Adipocyte (in vitro differentiated cells): ENCODE data around the gene COL4A2.
"Not testable (repeated sequence)": the region's sequence is repeated elsewhere in the genome, so short reads cannot be mapped to it uniquely, and the experiment has no call there.

Experiments used
- DNase-seq: peaks from one replicate; pipeline ENCODE4 v3.0.0-alpha.2; 2015; ENCODE audit warnings: low read depth
- H3K27me3 ChIP-seq: replicated peaks from 2 replicates; pipeline ENCODE4 v1.7.0; 2013; ENCODE audit warnings: mild to moderate bottlenecking, low read length, moderate library complexity; ENCODE audit not compliant: control insufficient read depth, insufficient read depth
- H3K36me3 ChIP-seq: 2 replicates; pipeline ENCODE4 v1.7.0; 2013; ENCODE audit warnings: low read length, mild to moderate bottlenecking, moderate library complexity; ENCODE audit not compliant: control insufficient read depth, insufficient read depth, severe bottlenecking
- H3K4me1 ChIP-seq: 2 replicates; pipeline ENCODE4 v1.7.0; 2013; ENCODE audit warnings: mild to moderate bottlenecking, low read length, moderate library complexity; ENCODE audit not compliant: control insufficient read depth, insufficient read depth
- H3K4me3 ChIP-seq: 2 replicates; pipeline ENCODE4 v1.7.0; 2013; ENCODE audit warnings: mild to moderate bottlenecking, low read length, moderate library complexity
- H3K9ac ChIP-seq: 2 replicates; pipeline ENCODE4 v1.7.0; 2013; ENCODE audit warnings: mild to moderate bottlenecking, low read length, moderate library complexity
- H3K9me3 ChIP-seq: 2 replicates; pipeline ENCODE4 v1.7.0; 2013; ENCODE audit warnings: mild to moderate bottlenecking, low read length, moderate library complexity; ENCODE audit not compliant: control insufficient read depth

COL4A2 gene

DNA sequence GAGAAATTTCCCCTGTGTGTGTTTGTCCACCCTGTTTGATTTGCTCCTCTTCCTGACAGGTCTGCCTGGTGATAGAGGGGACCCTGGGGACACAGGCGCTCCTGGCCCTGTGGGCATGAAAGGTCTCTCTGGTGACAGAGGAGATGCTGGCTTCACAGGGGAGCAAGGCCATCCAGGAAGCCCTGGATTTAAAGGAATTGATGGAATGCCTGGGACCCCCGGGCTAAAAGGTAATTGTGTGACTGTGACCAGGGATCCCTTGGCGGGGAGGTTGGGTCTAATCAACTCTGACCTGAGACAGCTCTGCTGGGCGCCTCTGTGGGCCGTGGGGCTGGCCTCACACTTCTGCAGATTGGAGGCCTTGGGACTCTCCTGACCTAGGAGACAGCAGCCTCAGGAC is 173.1 kb downstream of the COL4A2 start:
- H3K9me3 ChIP-seq, result no peaks in the 10 kb centered on the region
- H3K27me3 ChIP-seq, result no peaks in the 10 kb centered on the region
- H3K9ac ChIP-seq, result no peak overlapping the region
- no peak overlapping the region for H3K4me3 ChIP-seq
- no peaks in the 10 kb centered on the region for H3K4me1 ChIP-seq
- H3K36me3 ChIP-seq, result peaks cover 95% of the 10 kb centered on the region
- DNase-seq, result no peak

DNA sequence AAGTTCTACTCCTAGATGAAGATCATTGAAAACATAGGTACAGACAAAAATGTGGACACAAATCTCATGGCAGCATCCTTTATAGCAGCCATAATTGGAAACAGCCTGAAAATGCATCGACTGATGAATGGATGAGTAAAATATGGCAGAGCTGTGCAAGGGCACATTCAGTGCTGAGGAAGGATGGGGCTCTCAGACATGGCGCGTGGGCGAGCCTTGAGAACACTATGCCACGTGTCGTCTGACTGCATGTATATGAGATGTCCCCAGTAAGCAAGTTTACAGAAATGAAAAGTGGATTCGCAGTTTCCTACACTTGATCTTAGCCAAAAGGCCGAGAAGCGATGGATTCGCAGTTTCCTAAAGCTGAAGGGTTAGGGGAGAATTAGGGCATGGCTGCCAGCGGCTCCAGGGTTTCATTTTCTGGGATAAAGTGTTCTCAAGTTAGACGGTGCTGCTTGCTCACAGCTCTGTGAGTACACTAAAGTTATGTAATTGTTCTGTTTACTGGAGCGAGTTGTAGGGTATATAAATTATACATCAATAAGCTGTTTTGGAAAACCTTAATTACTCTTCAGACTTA is 176.4 kb downstream of the COL4A2 start:
- Histone ChIP-seq H3K4me1 (no peaks in the 10 kb centered on the region), H3K9ac (no peak overlapping the region), H3K36me3 (peaks cover 88% of the 10 kb centered on the region), H3K27me3 (no peaks in the 10 kb centered on the region), H3K9me3 (no peaks in the 10 kb centered on the region), H3K4me3 (no peak overlapping the region)
- no peak for DNase-seq

DNA sequence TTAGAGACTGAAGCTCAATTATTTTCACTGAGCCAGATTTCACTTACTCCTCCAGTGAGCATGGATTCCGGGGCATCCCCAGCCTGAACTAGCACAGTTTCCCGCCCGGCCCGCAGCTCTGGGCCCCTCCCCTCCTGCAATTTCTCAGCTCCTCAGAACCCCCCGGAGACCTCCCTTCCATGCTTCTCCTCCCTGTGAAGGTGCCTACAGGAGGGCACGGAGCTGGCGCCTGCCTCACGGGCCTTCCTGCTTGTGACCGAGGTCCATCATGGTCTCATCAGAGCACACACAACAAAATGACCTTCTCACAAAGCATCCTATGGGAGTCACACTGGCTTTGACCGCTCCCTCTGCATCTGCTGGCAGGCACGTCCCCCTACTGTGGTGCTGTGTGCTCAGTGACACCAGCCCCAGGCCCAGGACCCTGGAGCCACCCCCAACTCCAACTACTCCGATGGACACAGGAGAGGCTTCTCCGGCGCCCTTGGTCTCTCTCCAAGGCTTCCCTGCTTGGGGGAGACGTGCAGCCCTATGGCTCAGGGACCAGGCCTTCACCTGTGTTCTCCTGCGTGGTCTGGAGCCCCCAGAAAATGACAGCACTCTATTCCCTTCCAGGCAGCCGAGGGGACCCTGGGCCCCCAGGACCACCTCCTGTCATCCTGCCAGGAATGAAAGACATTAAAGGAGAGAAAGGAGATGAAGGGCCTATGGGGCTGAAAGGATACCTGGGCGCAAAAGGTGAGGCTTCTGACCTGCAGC is 177.4 kb downstream of the COL4A2 start:
- Histone ChIP-seq H3K27me3 (no peaks in the 10 kb centered on the region), H3K36me3 (peaks cover 88% of the 10 kb centered on the region), H3K9ac (no peak overlapping the region), H3K4me3 (no peak overlapping the region), H3K9me3 (no peaks in the 10 kb centered on the region), H3K4me1 (no peaks in the 10 kb centered on the region)
- no peak for DNase-seq

DNA sequence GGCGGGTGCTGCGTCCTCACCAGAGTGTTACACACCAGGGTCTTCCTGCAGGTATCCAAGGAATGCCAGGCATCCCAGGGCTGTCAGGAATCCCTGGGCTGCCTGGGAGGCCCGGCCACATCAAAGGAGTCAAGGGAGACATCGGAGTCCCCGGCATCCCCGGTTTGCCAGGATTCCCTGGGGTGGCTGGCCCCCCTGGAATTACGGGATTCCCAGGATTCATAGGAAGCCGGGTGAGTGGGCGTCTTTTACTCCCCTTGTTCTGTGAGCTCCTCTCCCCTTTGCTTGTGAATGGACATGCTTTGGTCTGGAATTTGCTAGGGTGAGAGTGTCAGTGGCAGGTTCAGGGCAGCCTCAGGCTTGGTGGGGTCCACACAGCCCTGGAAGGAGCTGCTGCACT is 178.5 kb downstream of the COL4A2 start:
- Histone ChIP-seq H3K4me3 (no peak overlapping the region), H3K4me1 (no peaks in the 10 kb centered on the region), H3K9me3 (no peaks in the 10 kb centered on the region), H3K27me3 (no peaks in the 10 kb centered on the region), H3K36me3 (peaks cover 88% of the 10 kb centered on the region), H3K9ac (no peak overlapping the region)
- no peak for DNase-seq

DNA sequence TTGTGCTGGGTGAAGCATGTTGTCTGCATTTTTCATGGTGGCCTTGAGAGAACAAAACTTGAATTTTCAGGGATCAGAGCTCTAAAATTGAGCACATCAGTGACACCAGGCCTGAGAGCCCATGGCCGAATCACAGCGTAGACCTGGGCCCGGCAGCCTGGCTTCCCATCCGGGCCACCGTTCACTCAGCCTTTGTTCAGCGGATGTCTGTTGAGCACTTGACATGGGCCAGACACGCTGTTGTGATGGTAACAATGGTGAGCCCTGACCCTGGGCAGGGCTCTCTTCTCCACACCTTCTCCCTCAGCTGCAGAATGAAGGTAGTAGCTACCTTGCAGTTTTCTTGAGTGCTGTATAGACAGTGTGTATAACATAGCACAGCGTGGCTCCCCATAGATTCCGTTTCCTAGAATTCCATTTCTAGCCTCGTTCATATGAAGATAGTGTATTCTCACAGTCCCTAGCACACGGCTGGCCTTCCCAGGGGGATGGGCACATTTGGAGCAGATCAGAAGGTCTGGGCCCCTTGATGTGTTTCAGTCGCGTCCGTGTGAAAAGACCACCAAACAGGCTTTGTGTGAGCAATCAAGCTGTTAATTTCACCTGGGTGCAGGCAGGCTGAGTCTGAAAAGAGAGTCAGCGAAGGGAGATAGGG is 179.1 kb downstream of the COL4A2 start:
- Histone ChIP-seq H3K4me1 (no peaks in the 10 kb centered on the region), H3K27me3 (no peaks in the 10 kb centered on the region), H3K4me3 (no peak overlapping the region), H3K9me3 (no peaks in the 10 kb centered on the region), H3K36me3 (peaks cover 92% of the 10 kb centered on the region), H3K9ac (no peak overlapping the region)
- DNase-seq, result no peak

DNA sequence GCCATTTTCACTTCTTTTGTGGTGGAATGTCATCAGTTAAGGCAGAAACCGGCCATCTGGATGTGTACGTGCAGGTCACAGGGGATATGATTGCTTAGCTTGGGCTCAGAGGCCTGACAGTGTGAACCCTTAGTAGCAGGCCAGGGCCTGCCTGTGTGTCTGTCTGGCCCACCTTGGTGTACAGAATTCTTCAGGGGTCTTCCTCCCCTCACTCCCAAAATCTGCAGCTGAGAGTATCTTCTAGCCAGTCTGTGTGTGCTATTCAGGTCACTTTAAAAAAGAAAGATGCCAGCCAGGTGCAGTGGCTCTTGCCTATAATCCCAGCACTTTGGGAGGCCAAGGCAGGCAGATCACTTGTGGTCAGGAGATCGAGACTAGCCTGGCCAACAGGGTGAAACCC is 179.8 kb downstream of the COL4A2 start:
- not testable (repeated sequence) for DNase-seq

DNA sequence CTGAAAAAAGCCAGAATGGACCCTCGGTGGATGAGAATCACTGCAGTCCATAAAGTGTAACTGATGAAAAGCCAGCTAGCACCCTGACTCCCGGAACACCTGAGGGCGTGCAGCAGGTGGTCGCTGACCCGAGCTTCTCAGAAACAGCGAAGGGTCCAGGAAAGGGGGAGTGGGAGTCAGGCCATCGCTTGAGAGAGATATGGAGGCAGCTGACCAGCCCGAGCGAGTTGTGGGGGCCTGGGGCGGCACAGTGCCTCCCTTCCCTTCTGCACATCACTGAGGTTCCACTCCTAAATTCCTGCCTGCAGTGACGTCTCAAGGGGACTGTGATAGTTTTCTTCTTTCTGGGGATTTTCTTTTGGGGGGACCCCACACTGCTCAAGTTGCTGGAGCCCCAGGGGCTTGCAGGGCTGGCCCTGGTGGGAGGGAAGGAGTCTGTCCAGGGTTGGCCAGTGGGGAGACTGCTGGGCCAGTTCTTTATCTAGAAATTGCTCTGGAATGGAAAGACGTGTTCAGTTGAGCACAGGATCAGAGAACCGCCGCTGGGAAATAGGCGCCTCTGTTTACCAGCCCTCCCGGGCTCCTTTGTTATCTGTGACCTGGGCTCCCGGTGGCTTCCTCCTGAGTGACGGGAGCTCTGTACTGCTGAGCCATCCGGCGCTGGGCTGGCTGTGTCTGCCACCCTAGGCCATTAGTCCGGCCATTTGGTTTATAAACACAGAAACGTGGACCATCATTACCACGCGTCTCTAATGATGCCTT is 183.1 kb downstream of the COL4A2 start:
- Histone ChIP-seq H3K36me3 (peaks cover 93% of the 10 kb centered on the region), H3K9ac (no peak overlapping the region), H3K4me3 (no peak overlapping the region), H3K9me3 (no peaks in the 10 kb centered on the region), H3K4me1 (no peaks in the 10 kb centered on the region), H3K27me3 (no peaks in the 10 kb centered on the region)
- DNase-seq, result no peak

More for the DNA sequence above, 179.8 kb downstream of the COL4A2 start:
- H3K4me1 ChIP-seq, H3K9me3 ChIP-seq, H3K4me3 ChIP-seq, H3K27me3 ChIP-seq, H3K9ac ChIP-seq: not testable (repeated sequence)
- peaks cover 92% of the 10 kb centered on the region for H3K36me3 ChIP-seq

DNA sequence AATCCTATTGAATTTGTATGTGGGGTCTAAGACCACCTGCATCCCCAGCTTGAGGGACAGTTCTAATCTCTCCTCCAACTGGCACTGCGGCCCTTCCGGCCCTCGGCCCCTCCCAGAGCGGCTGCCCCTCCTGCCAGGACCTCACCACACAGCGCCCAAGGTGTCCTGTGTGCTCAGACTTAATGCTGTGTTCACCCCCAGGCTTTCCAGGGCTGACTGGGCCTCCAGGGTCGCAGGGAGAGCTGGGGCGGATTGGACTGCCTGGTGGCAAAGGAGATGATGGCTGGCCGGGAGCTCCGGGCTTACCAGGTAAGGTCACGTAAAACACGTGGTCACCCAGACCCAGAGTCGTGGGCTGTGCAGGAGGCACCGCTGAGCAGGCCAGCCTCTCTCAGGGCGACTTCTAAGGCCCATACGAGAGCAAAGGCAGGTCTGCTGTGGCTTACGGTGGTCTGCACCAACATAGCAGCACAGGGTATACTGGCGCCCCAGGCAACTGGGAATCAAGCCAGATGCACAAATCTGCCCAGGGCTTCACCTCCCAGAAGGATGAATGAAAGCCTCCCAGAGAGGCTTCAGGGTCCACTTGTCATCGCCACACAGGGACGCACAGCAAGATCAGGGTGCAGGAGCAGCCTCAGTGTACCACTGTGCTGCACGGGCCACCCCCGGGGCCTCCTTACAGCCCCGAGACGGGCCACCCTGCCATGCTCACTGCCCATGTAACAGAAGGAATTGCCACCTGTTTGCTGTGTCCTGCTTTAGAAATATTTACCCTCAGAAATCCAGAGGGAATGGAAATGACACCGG is 185.0 kb downstream of the COL4A2 start:
- H3K4me3 ChIP-seq, result no peak overlapping the region
- no peaks in the 10 kb centered on the region for H3K9me3 ChIP-seq
- H3K4me1 ChIP-seq, result no peaks in the 10 kb centered on the region
- H3K27me3 ChIP-seq, result no peaks in the 10 kb centered on the region
- no peak overlapping the region for H3K9ac ChIP-seq
- peaks cover 98% of the 10 kb centered on the region for H3K36me3 ChIP-seq
- DNase-seq, result no peak

DNA sequence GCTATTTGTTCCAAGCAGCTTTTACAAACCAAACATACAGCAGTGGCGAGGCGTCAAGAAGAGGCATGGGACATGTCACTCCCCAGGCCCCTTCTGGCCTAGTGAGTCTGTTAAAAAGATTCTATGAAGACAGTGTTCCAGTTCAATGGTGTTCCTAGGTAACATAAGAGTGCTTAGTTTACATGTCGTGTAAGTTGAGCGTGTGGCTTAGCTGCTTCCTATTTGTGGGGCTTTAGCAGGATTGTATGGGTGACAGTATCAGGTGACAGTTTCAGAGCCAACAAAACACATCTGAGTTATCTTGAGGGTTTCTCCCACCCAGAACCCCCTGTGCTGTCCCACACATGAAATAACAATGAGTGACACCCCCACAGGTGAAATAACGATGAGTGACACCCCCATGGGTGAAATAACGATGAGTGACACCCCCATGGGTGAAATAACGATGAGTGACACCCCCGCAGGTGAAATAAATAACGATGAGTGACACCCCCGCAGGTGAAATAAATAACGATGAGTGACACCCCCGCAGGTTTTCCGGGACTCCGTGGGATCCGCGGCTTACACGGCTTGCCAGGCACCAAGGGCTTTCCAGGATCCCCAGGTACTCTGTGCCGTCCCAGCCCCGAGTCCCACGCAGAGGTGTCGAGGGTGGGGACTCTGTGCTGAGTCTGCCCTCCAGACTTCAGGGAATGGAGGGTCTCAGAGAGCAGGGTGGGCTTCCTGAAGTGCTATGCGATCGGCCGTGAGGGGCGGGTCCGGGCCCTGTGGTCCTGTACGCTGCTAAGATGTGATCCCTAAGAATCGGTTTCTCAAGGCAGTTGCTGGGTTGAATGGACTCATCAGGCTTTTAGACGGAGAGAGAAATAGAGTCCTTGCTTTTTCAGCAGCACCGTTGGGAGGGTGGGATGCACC is 185.9 kb downstream of the COL4A2 start:
- no peak overlapping the region for H3K4me3 ChIP-seq
- H3K27me3 ChIP-seq, result no peaks in the 10 kb centered on the region
- peaks cover 97% of the 10 kb centered on the region for H3K36me3 ChIP-seq
- H3K9me3 ChIP-seq, result no peaks in the 10 kb centered on the region
- DNase-seq, result no peak
- no peaks in the 10 kb centered on the region for H3K4me1 ChIP-seq
- no peak overlapping the region for H3K9ac ChIP-seq

DNA sequence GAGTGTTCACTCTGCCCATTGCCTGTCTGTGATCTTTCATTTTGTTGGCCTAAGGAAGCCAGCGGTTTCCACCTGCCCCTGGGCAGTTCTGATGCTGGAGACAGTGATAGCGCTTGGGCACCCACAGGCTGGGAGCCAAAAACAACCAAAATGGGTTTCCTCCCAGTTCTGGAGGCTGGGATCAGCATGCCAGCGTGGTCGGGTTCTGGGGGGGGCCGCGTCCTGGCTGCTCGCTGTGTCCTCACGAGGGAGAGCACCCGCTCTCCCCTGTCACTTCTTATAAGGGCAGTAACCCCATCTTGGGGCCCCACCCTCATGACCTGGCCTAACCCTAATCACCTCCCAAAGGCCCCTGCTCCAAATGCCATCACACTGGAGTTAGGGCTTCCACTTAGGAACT is 186.5 kb downstream of the COL4A2 start:
- peaks cover 98% of the 10 kb centered on the region for H3K36me3 ChIP-seq
- H3K9ac ChIP-seq, result no peak overlapping the region
- H3K4me3 ChIP-seq, result no peak overlapping the region
- no peak for DNase-seq
- no peaks in the 10 kb centered on the region for H3K9me3 ChIP-seq
- no peaks in the 10 kb centered on the region for H3K4me1 ChIP-seq
- H3K27me3 ChIP-seq, result no peaks in the 10 kb centered on the region
